K562 (cell line): ENCODE results near the gene P4HB. TPM values are rescaled to one million over a fixed set of nuclear protein-coding genes. Genes with fewer than 3 reads are reported as not detected.

ENCODE experiments used
- BRF2 ChIP-seq: IDR thresholded peaks from 3 replicates; pipeline ENCODE4 v1.6.1; 2011; ENCODE audit warnings: borderline replicate concordance, mild to moderate bottlenecking; ENCODE audit not compliant: insufficient read length, insufficient read depth
- CBFB ChIP-seq: sonication (generic); formaldehyde crosslinking; IDR thresholded peaks from 2 replicates; pipeline ENCODE4 v1.4.0; 2020; ENCODE audit warnings: mild to moderate bottlenecking, missing genetic modification reagents
- COPS2 ChIP-seq: fragments of 450-650 bp; conservative IDR thresholded peaks from 2 replicates; pipeline ENCODE4 v1.6.1; 2016; ENCODE audit warnings: mild to moderate bottlenecking, moderate library complexity
- DPF2 ChIP-seq: fragments of 450-650 bp; IDR thresholded peaks from 2 replicates; pipeline ENCODE4 v1.6.1; 2016
- FOSL1 ChIP-seq: fragments of 200-800 bp; sonication (Bioruptor generic); conservative IDR thresholded peaks from 2 replicates; pipeline ENCODE4 v1.6.1; 2016; ENCODE audit warnings: missing genetic modification characterization, missing compliant biosample characterization
- MLLT1 ChIP-seq, 2 experiments: fragments of 450-650 bp; IDR thresholded peaks; 2 replicates each; pipeline ENCODE4 v1.6.1; 2016
- MTA1 ChIP-seq: fragments of 450-650 bp; IDR thresholded peaks from 2 replicates; pipeline ENCODE4 v1.6.1; 2017; ENCODE audit warnings: borderline replicate concordance
- NCOA6 ChIP-seq: fragments of 450-650 bp; IDR thresholded peaks from 2 replicates; pipeline ENCODE4 v1.6.1; 2017; ENCODE audit warnings: mild to moderate bottlenecking
- NR2C1 ChIP-seq, 2 experiments: fragments of 450-650 bp; IDR thresholded peaks; 2 replicates each; pipeline ENCODE4 v1.6.1; 2017; ENCODE audit warnings: mild to moderate bottlenecking in 2 of 2, antibody characterized with exemption in 1 of 2, inconsistent platforms in 1 of 2, missing compliant biosample characterization in 1 of 2, missing genetic modification characterization in 1 of 2
- POLR2AphosphoS5 ChIP-seq: IDR thresholded peaks from 2 replicates; pipeline ENCODE4 v1.6.1; 2011; ENCODE audit warnings: mild to moderate bottlenecking, low read depth, low read length, moderate library complexity; ENCODE audit not compliant: control insufficient read depth, insufficient read depth
- PRDM10 ChIP-seq: fragments of 450-650 bp; IDR thresholded peaks from 2 replicates; pipeline ENCODE4 v1.6.1; 2018; ENCODE audit not compliant: partially characterized antibody
- SNAPC5 ChIP-seq: fragments of 250-450 bp; sonication (Bioruptor Pico); IDR thresholded peaks from 2 replicates; pipeline ENCODE4 v1.8.0; 2021; ENCODE audit warnings: moderate library complexity, mild to moderate bottlenecking, inconsistent platforms
- STAG1 ChIP-seq: sonication (generic); formaldehyde crosslinking; IDR thresholded peaks from 2 replicates; pipeline ENCODE4 v1.5.0; 2020; ENCODE audit warnings: missing genetic modification reagents, borderline replicate concordance
- ZBTB8A ChIP-seq: fragments of 450-650 bp; IDR thresholded peaks from 2 replicates; pipeline ENCODE4 v1.6.1; 2018; ENCODE audit warnings: mild to moderate bottlenecking, moderate library complexity; ENCODE audit not compliant: partially characterized antibody
- ZNF280B ChIP-seq: fragments of 250-450 bp; sonication (Bioruptor Pico); IDR thresholded peaks from 2 replicates; pipeline ENCODE4 v1.5.1; 2021; ENCODE audit warnings: mild to moderate bottlenecking
- ZZZ3 ChIP-seq: fragments of 450-650 bp; IDR thresholded peaks from 2 replicates; pipeline ENCODE4 v1.6.1; 2016; ENCODE audit warnings: antibody characterized with exemption, mild to moderate bottlenecking, moderate library complexity
- polyA plus RNA-seq, 8 experiments: library from polyadenylated mRNA; depleted of rRNA in 4 of 8; stranded (reverse) in 5 of 8; unstranded in 3 of 8; fragments of >200 nt; fragmentation: Nextera tagmentation in 2 of 8; fragmentation: Illumina TruSeq in 1 of 8; extraction: Ambion mirVana in 2 of 8; extraction: Trizol in 1 of 8; gene quantifications; 2 replicates each; pipeline versions ENCODE4 v1.2.1 to v1.2.3, GENCODE V29; 2011 to 2014; ENCODE audit warnings: inconsistent platforms in 1 of 8, missing spikeins in 1 of 8
- total RNA-seq, 7 experiments: library from RNA; depleted of rRNA in 6 of 7; stranded (reverse); fragments of >200 nt in 6 of 7; fragmentation: Illumina TruSeq in 2 of 7; extraction: Trizol in 2 of 7; gene quantifications; 2 replicates each; pipeline versions ENCODE4 v1.2.1 to v1.2.3, GENCODE V29; 2011 to 2021; ENCODE audit warnings: low replicate concordance in 1 of 7

The P4HB gene
- total and polyA plus RNA-seq, 9 of the 15 experiments (the other 6 are each of a cell fraction or from before 2014, with no cell fraction given): 4.4 to 645 (median 325) TPM

- no peak for TF ChIP-seq POLR2AphosphoS5
- no peak for TF ChIP-seq DPF2
- TF ChIP-seq ZBTB8A: no peak
- TF ChIP-seq ZNF280B (CRISPR knock-in tag): no peak
- no peak for TF ChIP-seq CBFB (CRISPR knock-in tag)
- no peak for TF ChIP-seq NCOA6
- TF ChIP-seq STAG1: no peak
- TF ChIP-seq NR2C1 (IDR thresholded peaks at IDR 0.05): no peak
- no peak for TF ChIP-seq NR2C1 (tag; IDR thresholded peaks at IDR 0.05)
- no peak for TF ChIP-seq SNAPC5 (CRISPR knock-in tag)
- no peak for TF ChIP-seq ZZZ3
- TF ChIP-seq FOSL1 (tag): no peak
- TF ChIP-seq BRF2: no peak
- TF ChIP-seq MLLT1 (IDR thresholded peaks at IDR 0.05): no peak
- TF ChIP-seq PRDM10: no peak
- no peak for TF ChIP-seq COPS2
- TF ChIP-seq MTA1: no peak
Measured at GRCh38 chr17:81905424-81905875, 45.1 kb upstream of the P4HB start (continued).
